Lower leg skin (tissue), 3 donors: ENCODE measurements around the gene TTC8.

Experiments
- CTCF ChIP-seq, 3 donors: fragments of 450-650 bp; IDR thresholded peaks; one replicate each; pipeline ENCODE4 v1.5.1; 2016; ENCODE audit warnings: antibody characterized with exemption in 3 of 3, mild to moderate bottlenecking in 3 of 3, moderate library complexity in 2 of 3
- POLR2A ChIP-seq, 2 donors: fragments of 450-650 bp; IDR thresholded peaks; one replicate each; pipeline ENCODE4 v1.6.1; 2016 to 2017; ENCODE audit warnings: antibody characterized with exemption in 2 of 2, mild to moderate bottlenecking in 1 of 2, moderate library complexity in 1 of 2

- TF ChIP-seq CTCF (IDR thresholded peaks at IDR 0.05) (no peak), POLR2A (IDR thresholded peaks at IDR 0.05) (no peak)
Measured at GRCh38 chr14:88904864-88905263, 80.4 kb downstream of the TTC8 start.
